Prostate gland (tissue), 2 donors: Measurements from ENCODE around the gene FBXO9.

Experiments used
- POLR2A ChIP-seq: fragments of 450-650 bp; IDR thresholded peaks from one replicate; pipeline ENCODE4 v1.6.1; 2016; ENCODE audit warnings: antibody characterized with exemption, mild to moderate bottlenecking
- POLR2AphosphoS5 ChIP-seq: sonication (generic); formaldehyde crosslinking; IDR thresholded peaks from one replicate; pipeline ENCODE4 v1.6.1; 2017; ENCODE audit warnings: antibody characterized with exemption
- TF ChIP-seq, protein P1 (sequence below), 4 experiments: fragments of 200-600 bp in 2 of 4; fragments of 450-650 bp in 2 of 4; sonication (generic) in 2 of 4; IDR thresholded peaks; 1 replicate in 3 of 4; 2 replicates in 1 of 4; pipeline ENCODE4 v1.5.1; 2016 to 2019; ENCODE audit warnings: antibody characterized with exemption in 4 of 4, mild to moderate bottlenecking in 2 of 4, moderate library complexity in 2 of 4

GRCh38 chr6:53042112-53042511, 23.1 kb upstream of the FBXO9 start:
- TF ChIP-seq, protein P1, sequence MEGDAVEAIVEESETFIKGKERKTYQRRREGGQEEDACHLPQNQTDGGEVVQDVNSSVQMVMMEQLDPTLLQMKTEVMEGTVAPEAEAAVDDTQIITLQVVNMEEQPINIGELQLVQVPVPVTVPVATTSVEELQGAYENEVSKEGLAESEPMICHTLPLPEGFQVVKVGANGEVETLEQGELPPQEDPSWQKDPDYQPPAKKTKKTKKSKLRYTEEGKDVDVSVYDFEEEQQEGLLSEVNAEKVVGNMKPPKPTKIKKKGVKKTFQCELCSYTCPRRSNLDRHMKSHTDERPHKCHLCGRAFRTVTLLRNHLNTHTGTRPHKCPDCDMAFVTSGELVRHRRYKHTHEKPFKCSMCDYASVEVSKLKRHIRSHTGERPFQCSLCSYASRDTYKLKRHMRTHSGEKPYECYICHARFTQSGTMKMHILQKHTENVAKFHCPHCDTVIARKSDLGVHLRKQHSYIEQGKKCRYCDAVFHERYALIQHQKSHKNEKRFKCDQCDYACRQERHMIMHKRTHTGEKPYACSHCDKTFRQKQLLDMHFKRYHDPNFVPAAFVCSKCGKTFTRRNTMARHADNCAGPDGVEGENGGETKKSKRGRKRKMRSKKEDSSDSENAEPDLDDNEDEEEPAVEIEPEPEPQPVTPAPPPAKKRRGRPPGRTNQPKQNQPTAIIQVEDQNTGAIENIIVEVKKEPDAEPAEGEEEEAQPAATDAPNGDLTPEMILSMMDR (IDR thresholded peaks at IDR 0.05), result no peak
- no peak for TF ChIP-seq POLR2A
- no peak for TF ChIP-seq POLR2AphosphoS5
